ENCODE results near the gene DPP10.
"Not testable (repeated sequence)": the region's sequence is repeated elsewhere in the genome, so short reads cannot be mapped to it uniquely, and the experiment has no call there.

The DPP10 gene

GRCh38 chr2:114960389-114960788, 517.9 kb downstream of the DPP10 start:
- no peak for DNase-seq (ENCODE audit: low read depth in 2 of 2)

DNA sequence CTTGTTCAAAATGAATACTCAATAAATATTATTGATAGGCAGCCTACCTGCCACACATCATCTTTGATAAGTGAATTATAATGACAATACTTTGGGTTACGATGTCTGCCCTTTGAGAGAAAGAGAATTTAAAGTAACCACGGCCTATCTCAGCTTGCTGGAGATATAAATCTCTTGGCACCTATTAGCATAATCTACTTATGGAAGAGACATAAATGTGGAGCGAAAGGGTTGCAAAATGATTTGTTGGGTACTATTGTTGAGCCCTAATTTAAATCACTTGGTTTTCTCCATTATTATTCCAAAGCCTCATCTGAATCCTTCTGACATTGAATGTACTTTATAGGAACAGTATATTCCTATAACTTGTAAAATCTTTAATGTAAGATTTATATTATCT, 520.1 kb downstream of the DPP10 start:
- no peak for DNase-seq (ENCODE audit: low read depth in 2 of 2)

DNA sequence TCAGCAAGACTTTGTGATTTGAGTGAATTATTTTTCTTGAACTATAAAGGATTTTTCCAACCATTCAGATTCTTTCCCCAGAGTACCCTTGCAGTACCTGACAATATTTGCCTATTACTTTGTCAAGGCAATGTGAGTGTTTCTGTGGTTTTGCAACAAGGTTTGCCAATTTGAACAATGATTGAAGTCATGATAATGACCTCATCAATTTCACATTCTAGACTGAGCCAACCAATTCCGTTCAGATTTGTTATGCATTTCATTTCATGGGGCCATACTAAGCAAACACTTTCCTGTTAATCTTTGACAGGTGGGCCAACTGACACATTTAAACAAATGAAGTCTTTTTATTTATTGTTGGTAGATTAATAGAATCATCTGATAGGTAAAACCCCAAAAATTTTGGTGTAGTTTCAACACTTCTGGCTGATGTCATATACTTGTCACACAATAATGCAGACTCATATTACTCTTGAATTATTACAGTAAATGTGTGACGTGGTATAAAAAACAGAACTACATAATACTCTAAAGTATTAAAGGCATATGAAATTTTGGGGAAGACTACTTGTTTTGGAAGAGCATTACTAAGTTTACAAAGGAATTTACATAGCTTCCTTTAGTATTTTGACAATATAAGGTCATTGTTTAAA, 526.4 kb downstream of the DPP10 start:
- no peak for DNase-seq (ENCODE audit: low read depth in 2 of 2)

- not testable (repeated sequence) for DNase-seq (ENCODE audit: low read depth in 2 of 2)
Measured at GRCh38 chr2:115004321-115004720, 561.9 kb downstream of the DPP10 start.

DNA sequence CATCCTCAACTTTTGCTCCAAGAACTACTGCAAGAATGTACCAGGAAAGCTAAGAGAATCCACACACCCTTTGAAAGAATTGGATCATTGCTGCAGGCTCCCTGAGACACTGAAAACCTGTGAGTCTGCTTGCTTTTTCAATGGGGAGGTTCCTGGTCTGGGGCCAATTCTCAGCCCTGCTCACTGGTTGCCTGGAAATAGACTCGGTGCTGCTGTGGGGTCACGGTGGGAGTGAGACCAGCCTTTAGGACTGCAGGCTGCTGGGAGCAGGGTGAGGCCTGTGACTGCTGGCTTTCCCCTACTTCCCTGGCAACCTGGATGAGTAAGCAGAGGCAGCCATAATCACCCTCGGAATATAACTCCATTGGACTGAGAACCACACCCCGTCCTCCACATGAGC, 569.3 kb downstream of the DPP10 start:
- no peak for DNase-seq (ENCODE audit: low read depth in 2 of 2)

DNA sequence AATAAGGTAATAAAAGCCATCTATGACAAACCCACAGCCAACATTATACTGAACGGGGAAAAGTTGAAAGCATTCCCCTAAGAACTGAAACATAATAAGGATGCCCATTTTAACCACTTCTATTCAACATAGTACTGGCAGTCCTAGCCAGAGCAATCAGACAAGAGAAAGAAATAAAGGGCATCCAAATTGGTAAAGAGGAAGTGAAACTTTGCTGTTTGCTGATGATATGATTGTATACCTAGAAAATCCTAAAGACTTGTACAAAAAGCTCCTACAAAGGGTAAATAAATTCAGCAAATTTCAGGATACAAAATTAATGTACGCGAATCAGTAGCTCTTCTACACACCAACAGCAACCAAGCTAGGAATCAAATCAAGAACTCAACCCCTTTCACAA, 579.6 kb downstream of the DPP10 start:
- DNase-seq (ENCODE audit: low read depth in 2 of 2) = not testable (repeated sequence)

- no peak for DNase-seq (ENCODE audit: low read depth in 2 of 2)
Measured at GRCh38 chr2:115034801-115035200, 592.4 kb downstream of the DPP10 start.

GRCh38 chr2:115036818-115037217, 594.4 kb downstream of the DPP10 start:
- no peak for DNase-seq (ENCODE audit: low read depth in 2 of 2)

GRCh38 chr2:115057473-115057872, 615.0 kb downstream of the DPP10 start:
- no peak for DNase-seq (ENCODE audit: low read depth in 2 of 2)

GRCh38 chr2:115070002-115070401, 627.6 kb downstream of the DPP10 start:
- DNase-seq (ENCODE audit: low read depth in 2 of 2) = no peak

GRCh38 chr2:115071534-115071933, 629.1 kb downstream of the DPP10 start:
- no peak for DNase-seq (ENCODE audit: low read depth in 2 of 2)

DNA sequence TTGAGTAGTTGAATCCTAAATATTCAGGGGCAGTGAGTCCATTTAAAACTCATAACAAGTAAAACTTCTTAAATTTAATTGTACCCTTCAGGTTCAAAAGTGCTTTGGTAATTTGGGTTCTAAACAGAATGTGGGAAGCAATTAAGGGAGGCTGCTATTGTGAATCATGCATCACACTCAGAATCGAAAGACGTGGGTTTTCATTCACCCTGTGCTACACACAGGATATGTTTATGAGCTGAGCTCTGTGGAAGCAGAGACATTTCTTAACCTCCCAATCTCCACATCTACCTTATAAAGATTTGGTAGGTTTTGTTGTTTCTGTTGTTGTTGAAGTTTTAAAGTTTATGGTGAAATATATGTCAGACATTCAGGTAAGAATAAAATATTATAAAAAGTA, 633.4 kb downstream of the DPP10 start:
- DNase-seq (ENCODE audit: low read depth in 2 of 2) = no peak

- no peak for DNase-seq (ENCODE audit: low read depth in 2 of 2)
Measured at GRCh38 chr2:115077626-115078025, 635.2 kb downstream of the DPP10 start.

- DNase-seq (ENCODE audit: low read depth in 2 of 2) = no peak
Measured at GRCh38 chr2:115083225-115083624, 640.8 kb downstream of the DPP10 start.

DNA sequence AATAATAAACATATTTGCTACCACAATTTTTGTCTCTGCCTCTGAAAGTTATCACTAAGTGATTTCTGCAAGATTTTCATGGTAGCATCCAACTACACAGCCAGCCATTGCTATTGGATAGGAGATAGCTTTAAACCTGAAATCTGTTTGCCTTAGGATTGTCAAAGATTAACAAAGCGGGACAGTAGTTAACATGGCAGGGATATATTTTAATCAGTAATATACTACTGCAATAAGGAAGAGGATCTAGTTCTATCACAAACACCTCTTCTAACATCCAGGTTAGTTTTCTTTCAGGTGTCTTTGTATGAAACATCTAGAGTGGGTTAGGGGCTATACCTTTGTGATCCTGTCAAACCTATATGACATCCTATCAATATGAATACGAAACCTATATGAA, 641.3 kb downstream of the DPP10 start:
- no peak for DNase-seq (ENCODE audit: low read depth in 2 of 2)

DNA sequence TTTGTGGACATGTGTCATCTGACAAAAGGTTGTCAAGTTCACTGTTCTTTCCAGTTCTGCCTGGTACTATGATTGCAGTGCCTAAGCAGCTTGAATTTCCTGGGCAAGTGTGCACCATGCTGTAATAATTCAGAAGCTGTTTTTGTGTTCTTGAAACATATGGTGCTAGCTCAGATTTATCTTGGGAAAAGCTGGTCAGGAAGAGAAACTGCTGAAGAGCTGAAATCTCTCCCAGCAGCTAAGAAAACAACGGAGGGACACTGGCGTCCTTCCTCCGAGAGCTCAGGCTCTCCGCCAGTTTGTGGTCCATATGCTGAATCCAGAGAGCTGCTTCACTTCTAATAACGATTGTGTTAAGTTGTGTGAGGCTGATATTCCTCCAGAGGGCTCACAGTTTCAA, 642.0 kb downstream of the DPP10 start:
- no peak for DNase-seq (ENCODE audit: low read depth in 2 of 2)

DNA sequence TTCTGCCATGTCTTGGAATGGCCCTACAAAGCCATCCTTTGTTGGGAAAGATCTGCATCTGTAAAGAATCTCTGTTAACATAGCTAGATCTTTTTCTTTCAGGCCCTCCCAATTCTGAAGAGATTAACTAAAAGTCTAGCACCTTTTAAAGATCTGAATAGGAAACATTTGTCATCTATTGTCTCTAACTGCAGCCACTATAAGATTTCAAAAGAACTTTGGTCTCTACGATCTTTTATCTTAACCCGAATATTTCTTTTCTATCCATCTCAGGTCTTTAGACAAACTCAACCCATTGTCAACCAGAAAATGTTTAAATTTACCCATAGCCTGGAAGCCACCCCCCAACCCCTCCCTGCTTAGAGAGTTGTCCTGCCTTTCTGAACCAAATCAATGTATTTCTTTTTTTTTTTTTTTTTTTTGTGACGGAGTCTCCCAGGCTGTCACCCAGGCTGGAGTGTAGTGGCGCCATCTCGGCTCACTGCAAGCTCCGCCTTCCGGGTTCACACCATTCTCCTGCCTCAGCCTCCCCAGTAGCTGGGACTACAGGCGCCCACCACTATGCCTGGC, 643.7 kb downstream of the DPP10 start:
- DNase-seq (ENCODE audit: low read depth in 2 of 2) = not testable (repeated sequence)

DNA sequence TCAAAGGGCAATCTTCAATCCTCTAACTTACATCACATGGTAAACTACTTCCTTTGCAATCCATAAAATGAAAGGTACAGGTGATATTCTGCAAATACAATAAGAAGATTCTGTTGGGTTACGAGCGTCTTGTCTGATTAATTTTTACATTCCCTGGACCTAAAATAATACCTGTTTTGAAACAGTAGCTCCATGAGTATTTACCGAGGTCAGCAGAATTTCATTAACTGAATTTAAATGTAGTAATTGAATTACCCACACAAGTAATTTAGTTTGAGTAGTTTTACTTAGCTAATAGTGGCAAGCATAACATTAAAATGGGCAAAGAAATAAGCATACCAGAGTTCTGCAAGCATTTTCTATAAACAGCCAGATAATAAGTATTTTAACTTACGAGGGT, 652.0 kb downstream of the DPP10 start:
- DNase-seq (ENCODE audit: low read depth in 2 of 2) = no peak

DNA sequence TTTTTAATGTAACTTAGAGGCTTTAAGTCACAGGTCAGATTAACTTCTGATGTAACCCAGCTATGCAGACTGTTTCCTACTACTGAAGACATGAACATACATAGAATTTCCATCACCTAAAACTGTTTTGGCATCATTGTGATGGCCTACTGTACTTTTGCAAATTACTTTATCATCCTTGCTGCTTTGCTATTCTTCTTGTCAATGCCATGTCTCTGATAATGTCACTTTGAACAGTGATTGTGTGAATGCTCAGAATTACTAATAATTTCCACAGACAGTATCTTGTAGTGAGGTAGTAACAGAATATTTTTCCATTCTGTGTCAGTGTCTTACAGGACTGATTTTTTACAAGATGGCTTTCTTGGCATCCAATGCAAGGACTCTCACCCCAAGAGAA, 663.5 kb downstream of the DPP10 start:
- DNase-seq (ENCODE audit: low read depth in 2 of 2) = no peak

DNA sequence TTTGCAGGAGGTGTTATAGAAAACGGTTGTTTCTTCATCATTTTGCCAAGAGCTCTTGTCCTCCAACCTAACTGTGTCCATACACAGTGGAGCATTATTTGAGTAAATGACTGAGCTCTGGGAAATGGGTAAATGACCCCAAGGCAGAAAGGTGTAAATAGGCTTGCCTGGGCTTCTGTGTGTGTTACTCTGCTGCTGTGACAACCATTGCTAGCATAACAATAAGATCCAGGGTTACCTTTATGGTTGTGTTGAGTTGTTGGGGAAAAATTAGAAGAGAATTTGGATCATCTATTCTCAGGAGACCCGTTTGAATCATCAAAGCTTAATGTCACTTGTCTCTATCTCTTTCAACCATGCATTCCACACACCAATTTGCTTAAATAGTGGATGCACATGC, 672.7 kb downstream of the DPP10 start:
- no peak for DNase-seq (ENCODE audit: low read depth in 2 of 2)

DNA sequence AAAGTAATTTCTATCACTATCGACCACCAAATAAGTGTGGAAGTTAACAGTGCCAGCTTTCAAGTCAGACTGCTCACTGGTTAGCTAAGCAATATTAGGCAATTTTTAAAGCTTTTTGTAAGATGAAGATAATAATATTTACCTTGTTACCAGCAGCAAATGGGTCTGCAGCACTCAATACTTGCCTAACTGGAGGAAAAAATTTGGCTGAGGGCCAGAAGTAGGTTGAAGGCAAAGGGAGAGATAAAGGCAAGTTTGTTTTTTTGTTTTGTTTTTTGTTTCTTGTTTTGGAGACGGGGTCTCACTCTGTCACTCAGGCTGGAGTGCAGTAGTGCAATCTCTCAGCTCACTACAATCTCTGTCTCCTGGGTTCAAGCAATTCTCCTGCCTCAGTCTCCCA, 675.9 kb downstream of the DPP10 start:
- DNase-seq (ENCODE audit: low read depth in 2 of 2) = no peak

DNA sequence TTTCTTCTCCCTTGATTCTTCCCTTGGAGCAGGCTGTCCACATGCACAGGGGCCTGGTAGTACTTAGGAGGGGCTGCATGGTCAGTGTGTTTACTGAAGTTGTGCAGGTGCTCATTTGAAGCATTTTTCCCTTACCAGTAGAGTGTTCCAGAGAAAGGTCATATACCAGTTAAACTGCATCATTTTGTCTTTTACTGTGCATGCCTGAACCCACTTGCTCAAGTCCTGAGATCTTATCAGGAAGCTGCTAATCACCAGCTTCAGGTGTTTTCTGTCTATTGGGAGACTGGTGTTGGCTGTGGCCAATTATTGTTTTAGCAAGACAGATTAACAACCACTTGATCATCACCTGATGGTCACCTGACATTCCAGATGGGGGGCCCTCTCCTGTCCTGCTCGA, 676.6 kb downstream of the DPP10 start:
- DNase-seq (ENCODE audit: low read depth in 2 of 2) = no peak

DNA sequence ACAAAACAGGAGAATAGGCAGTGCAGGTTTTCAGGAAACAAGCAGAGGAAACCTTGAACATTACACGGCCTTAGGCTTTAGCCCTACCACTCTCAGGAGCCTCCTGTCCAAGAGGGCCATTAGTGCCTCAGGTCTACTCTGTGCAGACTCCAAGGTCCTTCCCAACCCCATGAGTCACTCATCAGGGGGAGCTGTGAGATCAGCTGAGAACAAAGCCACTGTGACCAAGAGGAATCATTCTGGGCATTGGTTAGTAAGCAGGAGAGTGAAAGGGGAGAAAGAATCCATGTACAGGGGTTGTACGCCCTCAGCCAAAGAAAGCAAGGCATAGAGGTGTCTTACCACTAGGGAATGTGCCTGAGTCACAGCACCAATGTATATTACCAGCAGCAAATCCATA, 680.3 kb downstream of the DPP10 start:
- no peak for DNase-seq (ENCODE audit: low read depth in 2 of 2)

GRCh38 chr2:115124817-115125216, 682.4 kb downstream of the DPP10 start:
- DNase-seq (ENCODE audit: low read depth in 2 of 2) = no peak
